ENCODE measurements around the gene ADAMTS7.

GRCh38 chr15:78795043-78795442, 16.2 kb downstream of the ADAMTS7 start:
- TF ChIP-seq CTCF (conservative IDR thresholded peaks at IDR 0.05; ENCODE audit: low read depth, low read length) (no peak), EZH2phosphoT487 (IDR thresholded peaks at IDR 0.05; ENCODE audit: borderline replicate concordance, low read length) (no peak)

Measured in PC-3 (cell line).